ENCODE data around the gene KRTAP3-3. TPM values are rescaled to one million over a fixed set of nuclear protein-coding genes. Genes with fewer than 3 reads are reported as not detected.

The KRTAP3-3 gene
- total RNA-seq, 2 donors from 2014 or later: not detected

DNA sequence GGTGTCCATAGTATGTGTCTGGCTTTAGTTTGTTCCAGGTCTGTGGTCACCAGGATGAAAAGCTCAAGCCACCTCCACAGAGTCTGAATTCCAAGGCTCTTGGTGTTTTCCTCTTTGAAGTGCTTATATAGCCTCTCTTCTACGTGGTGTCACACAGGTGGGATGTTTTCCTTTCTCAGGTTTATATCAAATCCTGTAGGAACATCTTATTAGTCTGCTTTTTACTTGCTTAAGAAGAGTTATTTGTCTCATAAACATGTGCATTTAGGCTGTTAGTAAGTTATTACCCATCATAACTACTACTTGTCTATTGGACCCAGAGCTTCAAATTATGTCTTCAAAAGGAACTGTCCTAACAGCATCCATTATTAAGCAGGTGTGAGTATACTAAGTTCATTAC, 27.1 kb downstream of the KRTAP3-3 start, which contains the start of gene KRT39:
Gene KRT39, minus strand, starts transcription at position 101 of the 400 bp plus-strand sequence. Its CDS starts 92 bp downstream, at position 9.
- ATAC-seq (no peak), DNase-seq (no peak)
- intact Hi-C loops (cut with DNase I): no loop called here

DNA sequence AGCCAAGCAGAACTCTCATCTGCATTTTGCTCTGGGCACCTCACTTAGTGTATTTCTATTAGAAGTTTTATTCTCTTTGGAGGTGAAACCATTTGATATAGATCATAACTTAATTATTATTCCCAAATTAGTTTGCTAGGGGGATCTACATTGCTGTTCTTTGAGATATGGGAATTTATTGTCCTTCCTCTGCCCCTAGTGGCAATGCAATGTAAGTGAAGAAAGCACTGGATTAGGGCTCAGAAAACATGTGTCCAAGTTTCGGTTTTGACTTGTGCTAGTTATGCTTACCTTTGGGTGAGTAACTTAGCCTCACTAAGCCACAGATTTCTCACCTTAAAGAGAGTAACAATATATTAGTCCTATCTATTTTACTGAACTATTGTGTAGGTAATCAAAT, 30.1 kb downstream of the KRTAP3-3 start:
- DNase-seq: no peak
- intact Hi-C loops (cut with DNase I): no loop called here
- no peak for ATAC-seq

DNA sequence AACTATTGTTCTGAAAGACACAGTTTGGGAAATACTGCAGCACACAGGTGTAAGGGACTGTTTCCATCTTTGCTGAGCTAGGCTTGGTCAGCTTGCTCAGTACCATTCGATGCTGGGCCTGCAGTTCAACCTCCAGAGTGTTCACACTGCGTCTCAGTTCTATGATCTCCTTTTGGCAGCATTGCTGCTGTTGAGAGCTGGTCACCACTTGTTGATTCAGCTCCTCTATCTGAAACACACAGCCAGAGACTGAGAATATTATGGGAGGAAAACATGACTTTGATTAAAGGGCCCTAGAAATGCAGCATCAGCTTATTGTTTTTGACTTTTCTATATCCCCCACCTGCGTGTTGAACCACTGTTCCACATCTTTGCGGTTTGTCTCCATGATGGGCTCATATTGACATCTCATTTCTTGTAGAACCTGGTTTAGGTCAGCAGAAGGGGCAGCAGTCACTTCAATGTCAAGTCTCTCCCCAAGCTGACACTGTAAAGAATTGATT, 31.9 kb downstream of the KRTAP3-3 start:
- no peak for ATAC-seq
- intact Hi-C loops (cut with DNase I): no loop called here

GRCh38 chr17:40961591-40961990, 32.4 kb downstream of the KRTAP3-3 start:
- DNase-seq (no peak), ATAC-seq (no peak)
- intact Hi-C loops (cut with DNase I): no loop called here

More for the DNA sequence above, 31.9 kb downstream of the KRTAP3-3 start:
- DNase-seq: no peak

GRCh38 chr17:40960144-40960543, 33.8 kb downstream of the KRTAP3-3 start:
- ATAC-seq (no peak), DNase-seq (no peak)
- intact Hi-C loops (cut with DNase I): no loop called here

DNA sequence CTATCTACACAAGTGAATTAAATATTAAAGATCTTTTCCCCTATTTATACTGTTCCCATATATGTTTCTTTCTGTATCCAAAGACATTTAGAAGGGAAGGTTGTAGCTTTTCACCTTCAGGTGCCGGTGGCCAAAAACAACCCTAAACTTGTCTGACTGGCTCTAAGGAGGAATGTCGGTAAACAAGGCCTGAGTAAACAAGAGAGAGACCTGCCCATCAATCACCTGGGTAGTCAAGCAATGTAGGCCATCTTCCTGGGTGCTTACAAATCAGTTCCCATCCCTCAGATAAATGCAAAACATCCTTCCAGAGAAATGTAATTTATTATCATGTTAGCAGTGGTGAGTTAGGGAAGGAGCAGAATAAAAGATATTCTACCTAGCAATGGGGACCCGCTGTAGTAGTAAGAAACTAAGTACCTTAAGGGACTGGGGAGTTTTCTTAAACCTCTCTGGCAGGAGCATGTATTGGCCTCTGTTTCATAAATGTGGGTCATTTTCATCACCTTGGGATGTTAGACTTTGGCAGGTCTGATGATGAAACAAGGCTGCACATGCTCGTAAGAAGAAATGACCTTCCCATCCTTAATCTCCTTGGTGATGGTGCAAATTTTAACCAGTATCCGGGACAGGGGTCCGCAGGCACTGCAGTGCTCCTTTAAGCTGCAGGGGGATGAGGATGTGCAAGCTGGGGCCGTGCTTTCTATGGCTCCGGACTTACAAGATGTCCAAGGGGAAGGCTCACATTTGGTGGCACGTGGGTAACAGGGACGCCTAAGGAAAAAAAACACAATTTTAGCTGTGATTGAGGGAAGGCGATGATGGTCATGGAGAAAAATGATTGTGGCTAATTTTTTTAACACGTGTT, 35.6 kb downstream of the KRTAP3-3 start:
- intact Hi-C loops (cut with DNase I): no loop called here
- DNase-seq (no peak), ATAC-seq (no peak)

GRCh38 chr17:40956401-40957254, 37.3 kb downstream of the KRTAP3-3 start:
- DNase-seq (no peak), ATAC-seq (no peak)
- intact Hi-C loops (cut with DNase I): no loop called here

GRCh38 chr17:40953881-40954280, 40.1 kb downstream of the KRTAP3-3 start:
- no peak for ATAC-seq
- no peak for DNase-seq
- intact Hi-C loops (cut with DNase I): no loop called here

DNA sequence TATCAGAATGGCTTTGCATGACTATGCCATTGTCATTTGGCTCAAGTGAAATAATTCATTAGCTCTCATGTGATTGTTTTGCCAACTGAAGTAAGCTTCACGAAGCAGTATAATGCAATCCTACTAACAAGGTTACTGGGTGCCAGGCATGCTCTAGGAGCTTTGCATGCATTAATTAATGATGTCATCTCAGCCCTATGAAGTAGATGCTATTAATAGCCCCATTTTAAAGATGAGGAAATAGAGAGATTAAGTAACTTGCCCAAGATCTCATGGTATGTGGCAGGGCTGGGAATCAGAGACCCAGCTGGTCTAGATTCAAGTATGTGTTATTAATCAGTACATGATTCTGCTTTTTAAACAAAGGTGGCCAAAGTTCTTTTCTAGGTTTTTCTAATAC, 41.3 kb downstream of the KRTAP3-3 start:
- DNase-seq: no peak
- intact Hi-C loops (cut with DNase I): no loop called here
- ATAC-seq: no peak

DNA sequence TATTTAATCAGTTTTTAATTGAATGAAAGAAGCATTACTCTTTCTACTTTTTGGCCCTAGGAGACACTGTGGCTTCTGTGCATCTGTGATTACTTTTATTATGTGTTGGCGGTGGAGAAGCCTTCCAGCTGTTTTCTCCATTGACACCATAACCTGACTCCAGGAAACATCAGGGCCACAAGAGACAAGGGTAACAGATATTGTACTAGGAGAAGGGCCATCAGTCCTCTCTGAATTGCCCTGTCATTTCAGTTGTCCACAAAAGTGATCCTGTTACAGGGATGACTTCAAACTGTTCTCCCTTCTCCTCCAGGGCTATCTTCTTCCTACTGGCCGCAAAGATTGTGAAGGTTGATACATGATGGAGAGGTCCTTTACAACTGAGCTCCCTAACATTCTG, 41.8 kb downstream of the KRTAP3-3 start:
- intact Hi-C loops (cut with DNase I): no loop called here
- ATAC-seq: no peak
- no peak for DNase-seq

DNA sequence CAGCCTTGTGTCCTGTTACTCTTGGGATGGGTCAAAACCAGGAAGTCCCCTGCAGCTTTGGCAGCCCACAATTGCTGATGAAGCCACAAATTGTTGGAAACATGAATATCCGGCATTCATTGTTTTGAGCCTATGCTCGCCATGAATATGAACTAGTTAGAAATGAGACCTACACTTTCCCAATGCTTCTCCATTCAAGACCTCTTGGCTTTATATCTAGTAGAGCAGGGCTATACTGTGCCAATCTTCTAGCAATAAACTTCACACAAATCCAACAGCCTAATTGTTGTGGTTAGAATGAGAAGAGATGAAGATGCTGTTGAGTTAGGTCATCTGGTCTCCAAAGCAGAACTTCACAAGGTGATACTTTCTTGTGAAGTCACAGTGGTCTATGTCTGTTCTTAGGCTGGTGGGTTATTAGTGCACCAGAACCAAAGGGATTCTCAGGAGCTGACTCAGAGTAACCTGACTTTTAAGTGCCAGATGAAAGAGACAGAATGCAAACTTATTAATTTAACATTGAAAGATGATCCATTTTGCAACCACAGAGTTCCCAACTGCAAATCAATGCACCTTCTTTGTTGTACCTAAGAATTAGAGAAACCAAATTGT, 42.8 kb downstream of the KRTAP3-3 start:
- no peak for ATAC-seq
- intact Hi-C loops (cut with DNase I): no loop called here
- DNase-seq: no peak

DNA sequence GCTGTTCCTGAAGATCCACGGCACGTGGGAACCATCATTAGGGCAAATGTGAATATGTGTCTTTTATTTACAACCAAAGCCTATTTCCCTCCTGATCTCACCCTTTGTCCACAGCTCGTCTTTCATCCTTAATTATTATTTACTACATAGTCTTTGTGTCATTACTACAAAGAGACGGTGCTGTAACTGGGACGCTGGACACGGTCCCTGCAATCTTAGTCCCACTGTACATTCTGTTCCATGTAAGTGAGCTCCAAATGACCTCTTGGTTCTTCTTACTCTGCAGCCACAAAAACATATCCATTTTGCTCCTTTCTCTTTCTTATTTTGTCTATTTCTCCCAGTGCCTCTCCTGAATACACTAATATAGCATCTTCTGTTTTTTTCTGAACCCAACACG, 43.8 kb downstream of the KRTAP3-3 start:
- ATAC-seq (no peak), DNase-seq (no peak)
- intact Hi-C loops (cut with DNase I): no loop called here

DNA sequence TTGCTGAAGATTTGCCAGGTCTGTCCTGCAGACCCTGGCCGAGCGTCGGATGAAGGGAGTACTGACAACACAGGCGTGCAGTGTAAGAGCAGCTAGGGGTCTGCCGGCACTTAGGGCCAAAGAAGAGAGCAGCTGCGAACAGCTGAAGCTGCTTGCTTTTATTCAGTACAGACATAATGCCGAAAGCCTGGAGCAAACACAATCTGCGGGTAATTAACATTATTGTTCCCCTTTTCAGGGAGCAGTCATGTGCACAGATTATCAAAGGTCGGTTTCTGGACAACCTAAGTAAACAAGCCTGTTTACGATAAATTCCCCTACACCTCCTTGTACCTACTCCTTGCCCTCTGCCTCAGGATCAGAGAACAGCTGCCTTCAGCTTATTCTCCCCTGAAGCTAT, 44.5 kb downstream of the KRTAP3-3 start:
- ATAC-seq: peak in 1 of 2 donors; percentile 29
- no peak for DNase-seq
- intact Hi-C loops (cut with DNase I): no loop called here

GRCh38 chr17:40947929-40948328, 46.0 kb downstream of the KRTAP3-3 start:
- DNase-seq (no peak), ATAC-seq (no peak)
- intact Hi-C loops (cut with DNase I): no loop called here

DNA sequence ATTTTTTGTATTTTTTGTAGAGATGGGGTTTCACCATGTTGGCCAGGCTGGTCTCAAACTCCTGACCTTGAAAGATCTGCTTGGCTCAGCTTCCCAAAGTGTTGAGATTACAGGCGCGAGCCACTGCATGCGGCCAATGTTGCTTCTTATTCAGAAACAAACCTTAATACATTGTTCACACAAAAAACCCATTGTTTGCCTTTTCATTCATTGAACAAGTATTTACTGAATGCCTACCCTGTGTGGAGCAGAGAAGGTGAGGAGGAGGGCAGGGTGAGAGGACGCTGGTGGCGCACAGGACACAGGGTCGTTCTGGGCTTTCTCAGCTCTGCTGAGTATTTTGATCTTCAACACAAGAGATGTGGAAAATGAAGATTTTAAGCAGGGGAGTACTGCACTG, 48.5 kb downstream of the KRTAP3-3 start:
- intact Hi-C loops (cut with DNase I): no loop called here
- DNase-seq: no peak
- no peak for ATAC-seq

DNA sequence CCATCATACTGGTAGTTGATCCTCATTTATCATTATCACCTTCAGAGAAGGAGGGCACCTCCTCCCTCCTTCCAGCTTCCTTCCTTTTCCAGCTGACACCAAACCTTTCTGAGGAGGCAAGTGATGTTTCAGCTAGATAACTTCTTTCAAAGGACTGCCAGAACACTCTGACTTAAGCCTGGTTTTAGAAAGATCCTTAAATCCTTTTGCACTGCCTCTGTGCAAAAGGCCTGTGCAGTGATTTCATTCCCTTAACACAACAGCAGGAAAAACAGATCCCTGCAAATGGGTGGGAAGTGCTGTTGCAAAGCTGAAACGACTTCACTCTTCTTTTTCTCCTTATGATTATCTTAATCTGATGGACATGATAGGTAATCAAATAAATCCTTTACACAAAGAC, 49.4 kb downstream of the KRTAP3-3 start:
- ATAC-seq (no peak), DNase-seq (no peak)
- intact Hi-C loops (cut with DNase I): no loop called here

Measured in left cardiac atrium (tissue), 4 donors.